GM19351 (cell line): ENCODE measurements around the gene MED25.

Source experiments
- ATAC-seq: cut with Tn5 transposase; IDR thresholded peaks from one replicate; pipeline ENCODE4 v1.9.1; 2021; ENCODE audit warnings: mild to moderate bottlenecking, moderate library complexity; ENCODE audit not compliant: unreplicated experiment

MED25 gene

GRCh38 chr19:49856574-49857021, 38.5 kb downstream of the MED25 start:
- ATAC-seq, result no peak

- ATAC-seq, result no peak
These were observed 39.2 kb downstream of the MED25 start for GRCh38 chr19:49857061-49857837.

GRCh38 chr19:49857838-49858087, 39.7 kb downstream of the MED25 start:
- ATAC-seq, result no peak

GRCh38 chr19:49858088-49858985, 40.2 kb downstream of the MED25 start:
- ATAC-seq, result no peak

- ATAC-seq, result no peak
These were observed 41.7 kb downstream of the MED25 start for GRCh38 chr19:49859682-49860335.

- no peak for ATAC-seq
These were observed 42.4 kb downstream of the MED25 start for GRCh38 chr19:49860336-49861102.

- no peak for ATAC-seq
These were observed 43.0 kb downstream of the MED25 start for GRCh38 chr19:49861107-49861506.

GRCh38 chr19:49861541-49862378, 43.7 kb downstream of the MED25 start:
- ATAC-seq, result no peak

- no peak for ATAC-seq
These were observed 44.5 kb downstream of the MED25 start for GRCh38 chr19:49862391-49863253.

GRCh38 chr19:49863254-49863934, 45.3 kb downstream of the MED25 start:
- no peak for ATAC-seq

- ATAC-seq, result no peak
These were observed 45.8 kb downstream of the MED25 start for GRCh38 chr19:49863935-49864320.

GRCh38 chr19:49864890-49865289, 46.8 kb downstream of the MED25 start:
- no peak for ATAC-seq

- ATAC-seq, result peak; percentile 36
These were observed 49.1 kb downstream of the MED25 start, which contains the start of gene PNKP for GRCh38 chr19:49866933-49867782. TSS of gene PNKP (minus strand) at chr19:49867576. CDS start at chr19:49867204, 372 bp downstream.

GRCh38 chr19:49869009-49869483, 51.0 kb downstream of the MED25 start:
- peak; percentile 13 for ATAC-seq

- peak; percentile 82 for ATAC-seq
These were observed 51.6 kb downstream of the MED25 start for GRCh38 chr19:49869484-49870308.

- ATAC-seq, result no peak
These were observed 52.3 kb downstream of the MED25 start for GRCh38 chr19:49870309-49870901.
